Liver (tissue), 9 donors: ENCODE results near the gene OSGIN1. TPM values are rescaled to one million over a fixed set of nuclear protein-coding genes. Genes with fewer than 3 reads are reported as not detected.

ENCODE experiments used
- DNase-seq: peaks from one replicate; pipeline ENCODE4 v3.0.0-alpha.2; 2017; ENCODE audit warnings: low spot score
- H3K27ac ChIP-seq, 2 donors: one replicate each; pipeline ENCODE4 v1.7.0; 2013; ENCODE audit warnings: inconsistent platforms in 2 of 2, low read length in 2 of 2, control low read depth in 1 of 2, low read depth in 1 of 2, mild to moderate bottlenecking in 1 of 2
- H3K27me3 ChIP-seq, 4 donors: one replicate each; pipeline versions ENCODE4 v1.6.1 to v1.7.0; 2013; ENCODE audit warnings: low read length in 3 of 4, inconsistent platforms in 1 of 4, mild to moderate bottlenecking in 1 of 4, moderate library complexity in 1 of 4; ENCODE audit not compliant: control insufficient read depth in 4 of 4, insufficient read depth in 4 of 4
- H3K36me3 ChIP-seq, 4 donors: one replicate each; pipeline versions ENCODE4 v1.6.1 to v1.7.0; 2013; ENCODE audit warnings: low read length in 3 of 4, mild to moderate bottlenecking in 3 of 4, low read depth in 1 of 4, moderate library complexity in 1 of 4; ENCODE audit not compliant: control insufficient read depth in 4 of 4, insufficient read depth in 3 of 4
- H3K4me1 ChIP-seq, 4 donors: one replicate each; pipeline versions ENCODE4 v1.6.1 to v1.7.0; 2013; ENCODE audit warnings: low read length in 3 of 4, mild to moderate bottlenecking in 3 of 4, moderate library complexity in 1 of 4; ENCODE audit not compliant: control insufficient read depth in 4 of 4, insufficient read depth in 4 of 4
- H3K4me3 ChIP-seq, 3 donors: one replicate each; pipeline versions ENCODE4 v1.6.1 to v1.7.0; 2013; ENCODE audit warnings: low read length in 3 of 3, control low read depth in 1 of 3, low read depth in 1 of 3, mild to moderate bottlenecking in 1 of 3
- H3K9ac ChIP-seq, 2 donors: one replicate each; pipeline ENCODE4 v1.7.0; 2013; ENCODE audit warnings: low read length in 2 of 2, mild to moderate bottlenecking in 2 of 2, moderate library complexity in 2 of 2, control low read depth in 1 of 2, low read depth in 1 of 2
- H3K9me3 ChIP-seq, 4 donors: one replicate each; pipeline versions ENCODE4 v1.6.1 to v1.7.0; 2013; ENCODE audit warnings: low read length in 3 of 4; ENCODE audit not compliant: control insufficient read depth in 4 of 4
- FOXA1 ChIP-seq: IDR thresholded peaks from 2 replicates; pipeline ENCODE4 v1.6.1; 2016; ENCODE audit warnings: antibody characterized with exemption
- FOXA2 ChIP-seq: IDR thresholded peaks from 2 replicates; pipeline ENCODE4 v1.6.1; 2016; ENCODE audit warnings: antibody characterized with exemption
- GABPA ChIP-seq, 2 donors: IDR thresholded peaks in 1 of 2; conservative IDR thresholded peaks in 1 of 2; 2 replicates each; pipeline ENCODE4 v1.6.1; 2016; ENCODE audit warnings: antibody characterized with exemption in 2 of 2, mild to moderate bottlenecking in 1 of 2, moderate library complexity in 1 of 2
- HNF4G ChIP-seq: IDR thresholded peaks from 2 replicates; pipeline ENCODE4 v1.6.1; 2016; ENCODE audit warnings: antibody characterized with exemption
- JUND ChIP-seq, 2 donors: IDR thresholded peaks; 2 replicates each; pipeline ENCODE4 v1.6.1; 2016; ENCODE audit warnings: antibody characterized with exemption in 2 of 2
- RAD21 ChIP-seq, 2 donors: IDR thresholded peaks; 2 replicates each; pipeline ENCODE4 v1.6.1; 2016; ENCODE audit warnings: antibody characterized with exemption in 2 of 2, mild to moderate bottlenecking in 2 of 2
- RXRA ChIP-seq, 2 donors: IDR thresholded peaks; 2 replicates each; pipeline ENCODE4 v1.6.1; 2017 to 2018; ENCODE audit warnings: antibody characterized with exemption in 2 of 2, mild to moderate bottlenecking in 1 of 2
- TAF1 ChIP-seq: conservative IDR thresholded peaks from 2 replicates; pipeline ENCODE4 v1.6.1; 2016; ENCODE audit warnings: antibody characterized with exemption, mild to moderate bottlenecking
- YY1 ChIP-seq: IDR thresholded peaks from 2 replicates; pipeline ENCODE4 v1.6.1; 2016; ENCODE audit warnings: antibody characterized with exemption, mild to moderate bottlenecking
- WGBS: extraction: QIAGEN DNeasy Blood & Tissue Kit; methylation state at CpG from one replicate; pipeline ENCODE4 v1.1.7; 2013; 5-methylcytosine and 5-hydroxymethylcytosine counted together
- polyA plus RNA-seq, 2 donors: library from polyadenylated mRNA; stranded (reverse) in 1 of 2; unstranded in 1 of 2; fragments of 200-250 nt in 1 of 2; fragments of >200 nt in 1 of 2; fragmentation: Nextera tagmentation in 1 of 2; extraction: Ambion mirVana in 1 of 2; gene quantifications; one replicate each; pipeline versions ENCODE4 v1.2.1 to v1.2.3, GENCODE V29; 2013 to 2015
- total RNA-seq, 2 donors: library from RNA; depleted of rRNA; stranded (reverse); fragments of >200 nt; gene quantifications; one replicate each; pipeline ENCODE4 v1.2.3, GENCODE V29; 2014
- TF ChIP-seq, protein P1 (sequence below): IDR thresholded peaks from 2 replicates; pipeline ENCODE4 v1.6.1; 2016; ENCODE audit warnings: antibody characterized with exemption
- TF ChIP-seq, protein P2 (sequence below): fragments of 150-350 bp; IDR thresholded peaks from 2 replicates; pipeline ENCODE4 v1.5.1; 2017; ENCODE audit warnings: improper control_type of control experiment, low read depth, low read length; ENCODE audit not compliant: missing input control
- donor health status: healthy.
- donor health status: healthy.
- donor health status: healthy.
- donor health status: healthy.
- donor health status: healthy.

OSGIN1 gene
- total and polyA plus RNA-seq, 4 donors: 7.1 to 90.4 (median 60.4) TPM

DNA sequence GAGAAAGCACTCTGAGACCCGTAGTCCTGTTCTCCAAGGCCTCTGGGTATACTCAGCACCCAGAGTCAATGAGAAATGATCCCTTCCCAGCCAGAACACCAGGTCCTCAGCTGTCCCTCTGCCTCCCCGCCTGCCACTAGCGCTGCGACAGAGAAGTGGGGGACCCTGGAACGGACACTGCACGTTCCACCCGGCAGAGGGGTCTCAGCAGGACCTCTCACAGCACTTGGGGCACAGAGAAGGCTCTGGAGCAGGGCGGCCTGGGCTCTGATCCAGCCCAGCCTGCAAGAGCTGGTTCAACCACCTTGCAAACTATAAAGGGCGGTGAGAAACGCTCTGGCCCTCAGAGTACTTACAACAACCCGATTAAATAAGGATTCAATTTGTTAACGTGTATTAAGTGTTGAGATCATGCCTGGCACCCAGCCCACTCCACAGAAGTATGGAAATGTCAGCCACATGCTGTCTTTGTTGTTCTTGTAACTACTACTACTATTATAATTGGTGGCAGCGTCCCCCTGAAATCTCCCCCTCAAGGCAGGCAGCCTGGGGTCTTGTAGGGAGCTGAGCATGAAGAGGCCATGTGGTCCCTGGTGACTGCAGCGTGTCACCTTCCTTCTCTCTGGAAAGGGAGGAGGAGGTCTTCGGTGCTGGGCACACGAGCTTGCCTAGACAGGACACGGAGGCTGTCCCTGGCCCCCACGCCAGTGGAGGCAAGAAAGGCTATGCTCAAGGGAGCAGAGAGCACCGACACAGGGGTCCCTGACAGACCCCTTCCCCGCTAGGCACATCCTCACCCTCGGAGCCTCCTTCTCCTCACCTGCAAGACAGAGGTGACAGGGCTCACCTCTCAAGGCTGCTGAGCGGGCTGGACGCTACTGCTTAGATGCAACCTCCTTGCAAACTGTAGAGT is 2.4 kb downstream of the OSGIN1 start:
- Histone ChIP-seq H3K9me3 (no peaks in the 10 kb centered on the region), H3K36me3 (peaks cover 14 to 32% (median 25%) of the 10 kb centered on the region in 4 donors), H3K9ac (peak overlapping the region; percentile 56 to 94), H3K4me1 (peaks cover 1 to 32% (median 24%) of the 10 kb centered on the region in 4 donors), H3K4me3 (peak overlapping the region in 2 of 3 donors; percentile 80 to 91), H3K27me3 (no peaks in the 10 kb centered on the region), H3K27ac (peak overlapping the region; percentile 94 to 95)
- TF ChIP-seq, protein P1, sequence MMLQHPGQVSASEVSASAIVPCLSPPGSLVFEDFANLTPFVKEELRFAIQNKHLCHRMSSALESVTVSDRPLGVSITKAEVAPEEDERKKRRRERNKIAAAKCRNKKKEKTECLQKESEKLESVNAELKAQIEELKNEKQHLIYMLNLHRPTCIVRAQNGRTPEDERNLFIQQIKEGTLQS: no peak
- no peak for TF ChIP-seq RAD21 (IDR thresholded peaks at IDR 0.05)
- no peak for TF ChIP-seq TAF1
- TF ChIP-seq FOXA1: no peak
- TF ChIP-seq RXRA (IDR thresholded peaks at IDR 0.05): no peak
- TF ChIP-seq, protein P2, sequence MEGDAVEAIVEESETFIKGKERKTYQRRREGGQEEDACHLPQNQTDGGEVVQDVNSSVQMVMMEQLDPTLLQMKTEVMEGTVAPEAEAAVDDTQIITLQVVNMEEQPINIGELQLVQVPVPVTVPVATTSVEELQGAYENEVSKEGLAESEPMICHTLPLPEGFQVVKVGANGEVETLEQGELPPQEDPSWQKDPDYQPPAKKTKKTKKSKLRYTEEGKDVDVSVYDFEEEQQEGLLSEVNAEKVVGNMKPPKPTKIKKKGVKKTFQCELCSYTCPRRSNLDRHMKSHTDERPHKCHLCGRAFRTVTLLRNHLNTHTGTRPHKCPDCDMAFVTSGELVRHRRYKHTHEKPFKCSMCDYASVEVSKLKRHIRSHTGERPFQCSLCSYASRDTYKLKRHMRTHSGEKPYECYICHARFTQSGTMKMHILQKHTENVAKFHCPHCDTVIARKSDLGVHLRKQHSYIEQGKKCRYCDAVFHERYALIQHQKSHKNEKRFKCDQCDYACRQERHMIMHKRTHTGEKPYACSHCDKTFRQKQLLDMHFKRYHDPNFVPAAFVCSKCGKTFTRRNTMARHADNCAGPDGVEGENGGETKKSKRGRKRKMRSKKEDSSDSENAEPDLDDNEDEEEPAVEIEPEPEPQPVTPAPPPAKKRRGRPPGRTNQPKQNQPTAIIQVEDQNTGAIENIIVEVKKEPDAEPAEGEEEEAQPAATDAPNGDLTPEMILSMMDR: no peak
- TF ChIP-seq JUND (IDR thresholded peaks at IDR 0.05): no peak
- no peak for TF ChIP-seq GABPA (IDR thresholded peaks at IDR 0.05 in 1 of 2, conservative IDR thresholded peaks at IDR 0.05 in 1 of 2)
- TF ChIP-seq HNF4G: no peak
- TF ChIP-seq YY1: no peak
- no peak for TF ChIP-seq FOXA2
- WGBS: 58% methylated on average over 23 of the region's 23 CpGs
- no peak for DNase-seq

DNA sequence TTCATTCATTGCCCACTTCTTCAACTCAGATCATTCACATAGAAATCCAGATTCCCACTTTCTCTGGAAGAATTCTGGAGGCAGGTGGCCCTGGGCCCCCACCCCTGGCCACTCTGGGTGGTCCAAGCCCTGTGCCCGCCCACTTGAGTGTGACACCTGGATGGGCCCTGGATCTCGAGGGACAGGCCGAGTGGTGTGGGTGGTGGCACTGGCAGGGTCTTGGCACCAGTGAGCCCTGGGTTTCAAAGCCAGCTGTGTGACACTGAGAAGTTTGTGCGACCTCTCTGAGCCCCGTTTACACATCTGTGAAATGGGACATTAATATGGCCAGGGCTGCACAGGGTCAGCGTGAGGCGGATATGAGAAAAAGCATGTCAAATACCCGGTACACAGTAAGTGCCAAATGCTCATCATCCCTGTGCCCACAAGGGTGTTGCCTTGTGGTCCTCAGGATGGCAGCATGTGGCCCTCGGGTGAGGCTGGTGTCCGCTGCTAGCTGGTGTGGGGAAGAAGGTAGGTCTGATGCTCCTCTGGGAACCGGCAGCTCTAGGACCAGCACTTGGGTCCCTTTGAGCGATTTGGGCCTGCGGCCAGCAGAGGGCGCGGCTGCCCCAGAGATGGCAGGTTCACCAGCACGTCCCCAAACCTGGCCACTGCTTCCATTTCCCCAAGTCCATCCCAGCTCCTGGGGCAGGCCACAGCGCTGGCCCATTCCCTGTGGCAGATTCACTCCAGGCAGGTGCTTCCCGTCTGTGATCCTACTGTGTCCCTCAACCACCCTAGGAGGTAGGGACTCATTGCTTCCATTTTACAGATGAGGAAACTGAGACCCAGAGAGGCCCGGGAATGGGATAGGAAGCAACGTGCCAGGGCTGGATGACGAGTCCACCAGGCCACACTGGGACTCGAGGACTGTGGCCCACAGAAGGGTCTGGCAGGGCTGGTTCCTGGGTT is 3.6 kb downstream of the OSGIN1 start:
- peaks cover 1 to 32% (median 24%) of the 10 kb centered on the region in 4 donors for H3K4me1 ChIP-seq
- peak; percentile 76 for DNase-seq
- peak overlapping the region; percentile 8 to 94 for H3K27ac ChIP-seq
- H3K4me3 ChIP-seq: no peak overlapping the region
- no peaks in the 10 kb centered on the region for H3K9me3 ChIP-seq
- H3K27me3 ChIP-seq: no peaks in the 10 kb centered on the region
- TF ChIP-seq JUND (IDR thresholded peaks at IDR 0.05) (no peak), RAD21 (IDR thresholded peaks at IDR 0.05) (peak; percentile 71 to 84)
- TF ChIP-seq, protein P2: peak; percentile 61
- H3K9ac ChIP-seq: peak overlapping the region in 1 of 2 donors; percentile 4
- WGBS: 38% methylated on average over 22 of the region's 22 CpGs
- peaks cover 16 to 41% (median 35%) of the 10 kb centered on the region in 4 donors for H3K36me3 ChIP-seq
